NCI-H510A (cell line): ENCODE data around the gene HDAC5.
"Not testable (repeated sequence)": the region's sequence is repeated elsewhere in the genome, so short reads cannot be mapped to it uniquely, and the experiment has no call there.

Experiments
- DNase-seq: peaks from one replicate; lab custom pipeline; 2025; lab: John Stamatoyannopoulos, UW

HDAC5 gene

GRCh38 chr17:44123356-44124117 is at the start of gene HDAC5:
HDAC5 (minus strand) TSS chr17:44123641; CDS start chr17:44117515, 6,126 bp downstream.
- DNase-seq = peak; percentile 86

- DNase-seq = no peak
Observed at GRCh38 chr17:44171931-44172455, 48.6 kb upstream of the HDAC5 start.

- DNase-seq = no peak
Observed at GRCh38 chr17:44170499-44171201, 47.2 kb upstream of the HDAC5 start, which contains the start of gene ASB16. ASB16 (plus strand) TSS chr17:44170704; CDS start chr17:44170790, 86 bp downstream.

GRCh38 chr17:44170135-44170498 is 46.7 kb upstream of the HDAC5 start:
- DNase-seq = no peak

GRCh38 chr17:44167181-44167861 is 43.9 kb upstream of the HDAC5 start:
- DNase-seq = no peak

GRCh38 chr17:44164476-44164875 is 41.0 kb upstream of the HDAC5 start:
- DNase-seq = no peak

GRCh38 chr17:44159519-44160210 is 36.2 kb upstream of the HDAC5 start:
- DNase-seq = no peak

GRCh38 chr17:44155488-44155887 is 32.0 kb upstream of the HDAC5 start:
- peak; percentile 58 for DNase-seq

GRCh38 chr17:44152875-44153274 is 29.4 kb upstream of the HDAC5 start:
- DNase-seq = no peak

GRCh38 chr17:44149750-44150329 is 26.4 kb upstream of the HDAC5 start:
- no peak for DNase-seq

GRCh38 chr17:44149066-44149465 is 25.6 kb upstream of the HDAC5 start:
- DNase-seq = not testable (repeated sequence)

- no peak for DNase-seq
Observed at GRCh38 chr17:44147812-44148211, 24.4 kb upstream of the HDAC5 start.

- no peak for DNase-seq
Observed at GRCh38 chr17:44146375-44147346, 23.2 kb upstream of the HDAC5 start.

GRCh38 chr17:44144966-44145739 is 21.7 kb upstream of the HDAC5 start:
- DNase-seq = no peak

- DNase-seq = not testable (repeated sequence)
Observed at GRCh38 chr17:44143921-44144320, 20.5 kb upstream of the HDAC5 start.

GRCh38 chr17:44137891-44138709 is 14.7 kb upstream of the HDAC5 start:
- DNase-seq = peak; percentile 61

GRCh38 chr17:44134752-44135568 is 11.5 kb upstream of the HDAC5 start:
- no peak for DNase-seq
